ENCODE results near the gene UGGT2. TPM values are rescaled to one million over a fixed set of nuclear protein-coding genes. Genes with fewer than 3 reads are reported as not detected.

Gene UGGT2
- total and polyA plus RNA-seq, 12 donors, result 10.7 to 60.6 (median 21.9) TPM

- H3K36me3 ChIP-seq (replicated peaks in 1 of 2), result no peaks in the 10 kb centered on the region
- DNase-seq, result no peak
- no peaks in the 10 kb centered on the region for H3K9me3 ChIP-seq (replicated peaks in 1 of 3)
- intact Hi-C loops (cut with DNase I), result no loop called here
- no peak for TF ChIP-seq CTCF (IDR thresholded peaks at IDR 0.05)
- H3K27me3 ChIP-seq, result no peaks in the 10 kb centered on the region
- no peak overlapping the region for H3K4me3 ChIP-seq
- H3K4me1 ChIP-seq (replicated peaks in 1 of 2), result peaks cover 0 to 9% of the 10 kb centered on the region in 2 donors
- no peak overlapping the region for H3K27ac ChIP-seq
Observed at GRCh38 chr13:96093296-96094006, 40.2 kb upstream of the UGGT2 start.

GRCh38 chr13:96091164-96092117 lies 38.2 kb upstream of the UGGT2 start:
- Histone ChIP-seq H3K9me3 (replicated peaks in 1 of 3) (no peaks in the 10 kb centered on the region), H3K27ac (peak overlapping the region in 1 of 5 donors; percentile 44), H3K36me3 (replicated peaks in 1 of 2) (no peaks in the 10 kb centered on the region), H3K27me3 (peaks cover 4% of the 10 kb centered on the region), H3K4me1 (replicated peaks in 1 of 2) (peaks cover 0 to 9% of the 10 kb centered on the region in 2 donors), H3K4me3 (peak overlapping the region in 2 of 4 donors; percentile 20 to 54)
- 2 to 8% (median 3%) methylated on average over 26 to 57 of the region's 57 CpGs for WGBS, 4 donors
- intact Hi-C loops (cut with DNase I), result no loop called here
- peak; percentile 19 to 67 (median 40) for DNase-seq
- TF ChIP-seq CTCF (IDR thresholded peaks at IDR 0.05), result no peak
- TF ChIP-seq POLR2A (IDR thresholded peaks at IDR 0.05), result no peak

- no peaks in the 10 kb centered on the region for H3K9me3 ChIP-seq (replicated peaks in 1 of 3)
- TF ChIP-seq CTCF (IDR thresholded peaks at IDR 0.05) (no peak), POLR2A (IDR thresholded peaks at IDR 0.05) (no peak)
- peak overlapping the region in 2 of 4 donors; percentile 26 to 58 for H3K4me3 ChIP-seq
- no peaks in the 10 kb centered on the region for H3K36me3 ChIP-seq (replicated peaks in 1 of 2)
- WGBS, 4 donors, result 1 to 2% (median 1%) methylated on average over 15 to 133 of the region's 133 CpGs; no CpG with 5 or more reads in 1 of the 4 donors
- H3K27ac ChIP-seq, result peak overlapping the region in 2 of 5 donors; percentile 21 to 44
- peak in 5 of 7 donors; percentile 17 to 57 (median 25) for DNase-seq
- H3K4me1 ChIP-seq (replicated peaks in 1 of 2), result peaks cover 0 to 9% of the 10 kb centered on the region in 2 donors
- H3K27me3 ChIP-seq, result peaks cover 4% of the 10 kb centered on the region
- intact Hi-C loops (cut with DNase I), result no loop called here
Observed at GRCh38 chr13:96090240-96091101, 37.3 kb upstream of the UGGT2 start.

Measured in adrenal gland (tissue), 12 donors.